Measurements from ENCODE around the gene RELT. TPM values are rescaled to one million over a fixed set of nuclear protein-coding genes. Genes with fewer than 3 reads are reported as not detected.

RELT gene, protein sequence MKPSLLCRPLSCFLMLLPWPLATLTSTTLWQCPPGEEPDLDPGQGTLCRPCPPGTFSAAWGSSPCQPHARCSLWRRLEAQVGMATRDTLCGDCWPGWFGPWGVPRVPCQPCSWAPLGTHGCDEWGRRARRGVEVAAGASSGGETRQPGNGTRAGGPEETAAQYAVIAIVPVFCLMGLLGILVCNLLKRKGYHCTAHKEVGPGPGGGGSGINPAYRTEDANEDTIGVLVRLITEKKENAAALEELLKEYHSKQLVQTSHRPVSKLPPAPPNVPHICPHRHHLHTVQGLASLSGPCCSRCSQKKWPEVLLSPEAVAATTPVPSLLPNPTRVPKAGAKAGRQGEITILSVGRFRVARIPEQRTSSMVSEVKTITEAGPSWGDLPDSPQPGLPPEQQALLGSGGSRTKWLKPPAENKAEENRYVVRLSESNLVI
- 3.5 and 9.9 TPM in 2 replicates for total RNA-seq

DNA sequence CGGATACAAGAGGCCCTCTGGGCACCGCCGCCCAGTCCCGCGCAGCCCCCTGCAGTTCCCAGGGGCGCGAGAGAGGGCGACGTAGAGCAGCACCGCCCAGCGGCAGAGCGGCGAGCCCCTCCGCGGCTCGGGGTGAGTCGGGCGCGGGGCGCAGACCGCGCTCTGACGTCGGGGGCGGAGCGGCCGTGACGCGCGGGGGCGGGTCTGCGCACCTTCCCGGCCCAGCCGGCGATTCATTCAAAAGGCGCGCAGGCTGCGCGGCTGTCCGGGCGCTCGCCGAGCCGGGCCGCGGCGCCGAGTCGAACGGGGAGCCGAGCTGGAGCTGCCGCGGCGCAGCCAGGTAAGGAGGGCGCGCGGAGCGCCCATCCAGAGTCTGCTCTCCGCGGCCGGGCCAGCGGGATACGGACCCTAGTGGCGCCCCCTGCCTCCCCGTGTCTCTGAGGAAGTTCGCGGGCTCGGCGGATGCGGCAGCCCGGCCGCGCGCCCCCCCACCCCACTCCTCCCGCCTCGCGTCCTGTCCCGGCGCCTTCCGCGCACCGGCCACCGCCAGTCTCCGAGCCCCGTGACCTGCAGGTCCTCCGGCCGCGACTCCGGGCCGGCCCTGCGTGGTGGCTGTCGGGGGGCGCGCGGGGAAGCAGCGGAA lies at the start of gene RELT:
RELT (plus strand) TSS at position 240 of the 643 bp plus-strand sequence. CDS start 12,738 bp downstream, outside the sequence.

Other genes starting within 250 kb of the RELT start
- 16.3 and 19.3 TPM in 2 replicates for gene FCHSD2, start 234.1 kb upstream of the RELT start, total RNA-seq
- gene P2RY2, start 158.1 kb upstream of the RELT start, total RNA-seq, result 0.22 and 0.57 TPM in 2 replicates
- gene P2RY6, start 104.1 kb upstream of the RELT start, total RNA-seq, result under 0.01 and 0.72 TPM in 2 replicates
- gene ARHGEF17, start 68.1 kb upstream of the RELT start, total RNA-seq, result 48.4 and 67.6 TPM in 2 replicates
- gene FAM168A, start 221.7 kb downstream of the RELT start, total RNA-seq, result 10.5 and 28.1 TPM in 2 replicates